SKM-1 (cell line): ENCODE data around the gene MYO3B.

Source experiments
- DNase-seq: peaks from one replicate; lab custom pipeline; 2025; ENCODE audit not compliant: unreplicated experiment; lab: John Stamatoyannopoulos, UW

Gene MYO3B

GRCh38 chr2:170177950-170178781 lies at the start of gene MYO3B:
Gene MYO3B, plus strand, starts transcription at chr2:170178147. Its CDS starts 141 bp downstream, at chr2:170178288.
- DNase-seq: no peak

GRCh38 chr2:170139276-170139967 lies 38.5 kb upstream of the MYO3B start:
- DNase-seq: no peak

GRCh38 chr2:170140561-170140960 lies 37.4 kb upstream of the MYO3B start:
- no peak for DNase-seq

- no peak for DNase-seq
Observed at GRCh38 chr2:170141865-170142264, 36.1 kb upstream of the MYO3B start.

- no peak for DNase-seq
Observed at GRCh38 chr2:170142502-170142901, 35.4 kb upstream of the MYO3B start.

- no peak for DNase-seq
Observed at GRCh38 chr2:170143045-170143717, 34.8 kb upstream of the MYO3B start.

- DNase-seq: no peak
Observed at GRCh38 chr2:170144761-170145160, 33.2 kb upstream of the MYO3B start.

GRCh38 chr2:170145191-170145590 lies 32.8 kb upstream of the MYO3B start:
- no peak for DNase-seq

GRCh38 chr2:170145675-170146432 lies 32.1 kb upstream of the MYO3B start:
- DNase-seq: no peak

GRCh38 chr2:170146784-170147183 lies 31.2 kb upstream of the MYO3B start:
- no peak for DNase-seq

- no peak for DNase-seq
Observed at GRCh38 chr2:170147576-170147975, 30.4 kb upstream of the MYO3B start.

- no peak for DNase-seq
Observed at GRCh38 chr2:170148161-170148560, 29.8 kb upstream of the MYO3B start.

- DNase-seq: no peak
Observed at GRCh38 chr2:170152421-170152820, 25.5 kb upstream of the MYO3B start.

GRCh38 chr2:170155022-170155722 lies 22.8 kb upstream of the MYO3B start:
- no peak for DNase-seq

GRCh38 chr2:170155723-170156253 lies 22.2 kb upstream of the MYO3B start:
- no peak for DNase-seq

GRCh38 chr2:170156592-170156991 lies 21.4 kb upstream of the MYO3B start:
- no peak for DNase-seq

- no peak for DNase-seq
Observed at GRCh38 chr2:170157025-170157684, 20.8 kb upstream of the MYO3B start.

- DNase-seq: no peak
Observed at GRCh38 chr2:170159060-170159459, 18.9 kb upstream of the MYO3B start.

- DNase-seq: no peak
Observed at GRCh38 chr2:170161516-170162270, 16.3 kb upstream of the MYO3B start.
